ENCODE data around the gene SMYD3. TPM values are rescaled to one million over a fixed set of nuclear protein-coding genes. Genes with fewer than 3 reads are reported as not detected.

Gene SMYD3
- total and polyA plus RNA-seq, 9 donors = 8.0 to 13.9 (median 9.6) TPM

DNA sequence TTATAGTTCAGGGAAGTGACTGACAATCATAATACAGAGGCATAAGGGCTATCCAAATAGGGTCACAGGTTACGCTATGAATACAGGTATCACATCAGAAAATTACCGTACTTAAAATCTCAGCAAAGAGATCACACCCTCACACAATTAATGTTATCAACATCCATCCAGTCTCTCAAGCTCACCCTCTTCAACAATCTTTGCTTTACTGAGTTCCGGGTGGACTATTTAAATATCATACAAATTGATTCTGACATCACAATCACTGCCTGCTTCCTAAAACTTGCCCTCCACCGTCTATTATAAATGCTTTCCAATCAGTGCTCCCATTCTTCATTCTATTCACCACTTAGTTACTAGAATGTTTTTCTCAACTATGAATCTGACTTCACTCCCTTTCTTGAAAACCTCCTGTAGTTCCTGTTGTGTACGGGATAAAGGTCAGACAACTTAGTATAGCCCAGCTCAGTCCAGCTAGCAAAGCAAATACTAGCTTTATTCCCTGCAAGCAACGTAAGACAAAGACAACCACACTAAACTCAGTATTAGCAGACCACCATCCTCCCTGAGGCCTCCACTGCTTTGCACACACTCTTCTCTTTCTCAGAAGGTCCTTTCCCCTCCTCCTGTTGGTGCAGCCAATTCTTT is 398.7 kb downstream of the SMYD3 start:
- Histone ChIP-seq H3K4me1 (ENCODE audit: control insufficient read depth, insufficient read depth, low read length) (peaks cover 3% of the 10 kb centered on the region), H3K27ac (ENCODE audit: low read length) (no peak overlapping the region), H3K36me3 (ENCODE audit: control insufficient read depth, insufficient read depth, low read length) (no peaks in the 10 kb centered on the region), H3K4me3 (ENCODE audit: low read length) (no peak overlapping the region), H3K27me3 (ENCODE audit: control insufficient read depth, insufficient read depth, low read length) (no peaks in the 10 kb centered on the region), H3K9me3 (replicated peaks; ENCODE audit: control insufficient read depth, low read depth, low read length) (no peaks in the 10 kb centered on the region)
- 79% methylated on average over 4 of the region's 6 CpGs for WGBS (ENCODE audit: insufficient coverage)
- no peak for DNase-seq

DNA sequence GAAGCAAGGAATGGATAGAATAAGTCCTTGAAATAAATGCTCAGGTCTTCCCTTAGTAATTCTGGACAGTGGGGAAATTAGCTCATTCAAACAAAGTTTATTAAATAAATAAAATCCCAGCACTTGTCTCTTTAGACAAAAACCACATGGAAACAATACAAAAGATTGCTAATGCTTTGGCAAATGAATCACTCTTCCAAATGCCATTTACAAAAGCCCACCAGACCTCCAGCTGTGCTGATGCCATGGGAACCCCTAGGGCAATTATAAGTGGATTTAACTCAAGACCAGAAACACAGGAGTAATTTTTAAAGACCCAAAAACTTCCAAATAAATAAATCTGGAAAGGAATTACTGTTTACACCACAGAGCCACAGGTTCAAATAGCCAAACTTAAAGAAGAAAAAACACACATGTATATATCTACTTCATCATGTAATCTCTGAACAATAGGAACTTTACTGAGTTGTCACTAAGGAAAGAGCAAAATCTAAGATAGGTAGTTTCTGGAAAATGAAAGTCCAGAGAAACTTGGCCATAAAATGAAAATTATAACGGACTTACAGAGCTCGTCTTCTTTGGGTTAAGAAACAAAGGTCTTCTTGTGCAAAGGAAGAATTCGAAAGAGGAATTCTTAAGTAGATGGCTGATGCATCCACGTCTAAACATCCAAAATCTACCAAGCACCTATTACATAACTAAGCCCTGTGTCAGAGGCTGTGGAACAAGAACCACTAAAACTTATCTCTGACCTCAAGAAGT is 399.4 kb downstream of the SMYD3 start:
- no CpG with 5 or more reads among the region's 4 CpGs for WGBS (ENCODE audit: insufficient coverage)
- H3K4me3 ChIP-seq (ENCODE audit: low read length) = no peak overlapping the region
- no peak overlapping the region for H3K27ac ChIP-seq (ENCODE audit: low read length)
- DNase-seq = no peak
- peaks cover 3% of the 10 kb centered on the region for H3K4me1 ChIP-seq (ENCODE audit: control insufficient read depth, insufficient read depth, low read length)
- no peaks in the 10 kb centered on the region for H3K36me3 ChIP-seq (ENCODE audit: control insufficient read depth, insufficient read depth, low read length)
- no peaks in the 10 kb centered on the region for H3K27me3 ChIP-seq (ENCODE audit: control insufficient read depth, insufficient read depth, low read length)
- H3K9me3 ChIP-seq (replicated peaks; ENCODE audit: control insufficient read depth, low read depth, low read length) = no peaks in the 10 kb centered on the region

GRCh38 chr1:246106342-246106763 is 400.7 kb downstream of the SMYD3 start:
- Histone ChIP-seq H3K9me3 (replicated peaks; ENCODE audit: control insufficient read depth, low read depth, low read length) (no peaks in the 10 kb centered on the region), H3K4me3 (ENCODE audit: low read length) (no peak overlapping the region), H3K27ac (ENCODE audit: low read length) (no peak overlapping the region), H3K36me3 (ENCODE audit: control insufficient read depth, insufficient read depth, low read length) (no peaks in the 10 kb centered on the region), H3K27me3 (ENCODE audit: control insufficient read depth, insufficient read depth, low read length) (no peaks in the 10 kb centered on the region), H3K4me1 (ENCODE audit: control insufficient read depth, insufficient read depth, low read length) (peaks cover 3% of the 10 kb centered on the region)
- no peak for DNase-seq
- 90% methylated on average over 2 of the region's 5 CpGs for WGBS (ENCODE audit: insufficient coverage)

DNA sequence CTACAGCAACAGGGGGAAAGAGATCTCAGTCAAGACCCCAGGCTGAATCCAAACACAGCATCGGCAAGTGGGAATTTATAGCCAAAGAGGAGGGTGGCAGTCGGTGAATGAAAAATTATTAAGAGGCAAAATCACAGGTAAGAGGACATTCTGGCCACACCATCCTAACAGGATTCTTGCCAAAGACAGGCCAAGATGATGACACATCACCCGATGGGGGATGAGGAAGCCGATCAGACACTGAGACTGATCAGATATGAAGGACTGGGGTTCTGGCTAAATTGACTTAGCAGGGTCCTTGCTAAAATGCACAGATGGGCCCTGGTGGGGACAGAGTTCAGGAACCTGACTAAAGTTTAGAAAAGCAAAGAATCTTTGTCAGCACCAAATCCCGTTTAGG is 402.2 kb downstream of the SMYD3 start:
- 49% methylated on average over 2 of the region's 5 CpGs for WGBS (ENCODE audit: insufficient coverage)
- DNase-seq = no peak
- Histone ChIP-seq H3K27ac (ENCODE audit: low read length) (no peak overlapping the region), H3K9me3 (replicated peaks; ENCODE audit: control insufficient read depth, low read depth, low read length) (no peaks in the 10 kb centered on the region), H3K4me1 (ENCODE audit: control insufficient read depth, insufficient read depth, low read length) (peaks cover 3% of the 10 kb centered on the region), H3K4me3 (ENCODE audit: low read length) (no peak overlapping the region), H3K36me3 (ENCODE audit: control insufficient read depth, insufficient read depth, low read length) (no peaks in the 10 kb centered on the region), H3K27me3 (ENCODE audit: control insufficient read depth, insufficient read depth, low read length) (no peaks in the 10 kb centered on the region)

GRCh38 chr1:246099570-246099969 is 407.5 kb downstream of the SMYD3 start:
- Histone ChIP-seq H3K4me1 (ENCODE audit: control insufficient read depth, insufficient read depth, low read length) (no peaks in the 10 kb centered on the region), H3K9me3 (replicated peaks; ENCODE audit: control insufficient read depth, low read depth, low read length) (no peaks in the 10 kb centered on the region), H3K4me3 (ENCODE audit: low read length) (no peak overlapping the region), H3K27me3 (ENCODE audit: control insufficient read depth, insufficient read depth, low read length) (no peaks in the 10 kb centered on the region), H3K36me3 (ENCODE audit: control insufficient read depth, insufficient read depth, low read length) (no peaks in the 10 kb centered on the region), H3K27ac (ENCODE audit: low read length) (no peak overlapping the region)
- WGBS (ENCODE audit: insufficient coverage) = no CpG with 5 or more reads among the region's 3 CpGs
- peak; percentile 11 for DNase-seq

GRCh38 chr1:246096356-246096755 is 410.7 kb downstream of the SMYD3 start:
- no peak overlapping the region for H3K4me3 ChIP-seq (ENCODE audit: low read length)
- H3K27me3 ChIP-seq (ENCODE audit: control insufficient read depth, insufficient read depth, low read length) = no peaks in the 10 kb centered on the region
- WGBS (ENCODE audit: insufficient coverage) = 100% methylated on average over 1 of the region's 5 CpGs
- no peak for DNase-seq
- H3K27ac ChIP-seq (ENCODE audit: low read length) = no peak overlapping the region
- H3K9me3 ChIP-seq (replicated peaks; ENCODE audit: control insufficient read depth, low read depth, low read length) = no peaks in the 10 kb centered on the region
- H3K36me3 ChIP-seq (ENCODE audit: control insufficient read depth, insufficient read depth, low read length) = no peaks in the 10 kb centered on the region
- H3K4me1 ChIP-seq (ENCODE audit: control insufficient read depth, insufficient read depth, low read length) = no peaks in the 10 kb centered on the region

DNA sequence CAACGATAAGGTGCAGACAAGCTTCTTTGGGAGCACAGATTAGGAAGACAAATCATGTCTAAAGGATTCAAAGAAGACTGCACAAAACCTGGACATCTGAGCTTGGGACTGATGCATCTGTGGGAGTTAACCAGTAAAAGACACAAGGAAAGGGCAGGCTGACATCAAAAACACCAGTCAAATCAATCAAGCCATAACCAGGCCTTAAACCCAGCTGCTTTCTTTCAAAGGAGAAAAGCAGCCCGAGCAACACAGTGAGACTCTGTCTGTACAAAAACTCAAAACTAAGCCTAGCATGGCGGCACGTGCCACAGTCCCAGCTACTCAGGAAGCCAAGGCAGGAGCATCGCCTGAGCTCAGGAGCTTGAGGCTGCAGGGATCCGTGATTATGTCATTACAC is 411.6 kb downstream of the SMYD3 start:
- H3K27me3 ChIP-seq (ENCODE audit: control insufficient read depth, insufficient read depth, low read length) = no peaks in the 10 kb centered on the region
- no peak overlapping the region for H3K27ac ChIP-seq (ENCODE audit: low read length)
- no peaks in the 10 kb centered on the region for H3K9me3 ChIP-seq (replicated peaks; ENCODE audit: control insufficient read depth, low read depth, low read length)
- no peak for DNase-seq
- H3K4me1 ChIP-seq (ENCODE audit: control insufficient read depth, insufficient read depth, low read length) = no peaks in the 10 kb centered on the region
- H3K4me3 ChIP-seq (ENCODE audit: low read length) = no peak overlapping the region
- WGBS (ENCODE audit: insufficient coverage) = 58% methylated on average over 4 of the region's 6 CpGs
- H3K36me3 ChIP-seq (ENCODE audit: control insufficient read depth, insufficient read depth, low read length) = no peaks in the 10 kb centered on the region

DNA sequence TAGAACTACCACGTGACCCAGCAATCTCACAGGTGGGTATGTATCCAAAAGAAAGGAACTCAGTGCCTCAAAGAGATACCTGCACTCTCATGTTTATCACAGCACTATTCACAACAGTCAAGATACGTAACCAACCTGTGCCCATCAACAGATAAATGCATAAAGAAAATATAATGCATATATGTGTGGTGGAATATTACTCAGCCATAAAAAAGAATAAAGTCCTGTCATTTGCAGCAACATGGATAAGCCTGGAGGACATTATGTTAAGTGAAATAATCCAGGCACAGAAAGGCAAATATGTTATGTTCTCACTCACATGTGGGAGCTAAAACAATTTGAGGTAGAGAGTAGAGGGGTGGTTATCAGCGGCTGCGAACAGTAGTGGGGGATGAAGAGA is 413.8 kb downstream of the SMYD3 start:
- no peak for DNase-seq
- no peaks in the 10 kb centered on the region for H3K4me1 ChIP-seq (ENCODE audit: control insufficient read depth, insufficient read depth, low read length)
- no peaks in the 10 kb centered on the region for H3K27me3 ChIP-seq (ENCODE audit: control insufficient read depth, insufficient read depth, low read length)
- no peaks in the 10 kb centered on the region for H3K36me3 ChIP-seq (ENCODE audit: control insufficient read depth, insufficient read depth, low read length)
- no peaks in the 10 kb centered on the region for H3K9me3 ChIP-seq (replicated peaks; ENCODE audit: control insufficient read depth, low read depth, low read length)
- no peak overlapping the region for H3K27ac ChIP-seq (ENCODE audit: low read length)
- no CpG with 5 or more reads among the region's 4 CpGs for WGBS (ENCODE audit: insufficient coverage)
- no peak overlapping the region for H3K4me3 ChIP-seq (ENCODE audit: low read length)

- no peaks in the 10 kb centered on the region for H3K27me3 ChIP-seq (ENCODE audit: control insufficient read depth, insufficient read depth, low read length)
- H3K9me3 ChIP-seq (replicated peaks; ENCODE audit: control insufficient read depth, low read depth, low read length) = no peaks in the 10 kb centered on the region
- WGBS (ENCODE audit: insufficient coverage) = 80% methylated on average over 1 of the region's 4 CpGs
Measured at GRCh38 chr1:246092136-246092535, 414.9 kb downstream of the SMYD3 start.

GRCh38 chr1:246091477-246091876 is 415.6 kb downstream of the SMYD3 start:
- no peaks in the 10 kb centered on the region for H3K27me3 ChIP-seq (ENCODE audit: control insufficient read depth, insufficient read depth, low read length)
- no CpG with 5 or more reads among the region's 4 CpGs for WGBS (ENCODE audit: insufficient coverage)
- no peaks in the 10 kb centered on the region for H3K9me3 ChIP-seq (replicated peaks; ENCODE audit: control insufficient read depth, low read depth, low read length)
- H3K36me3 ChIP-seq (ENCODE audit: control insufficient read depth, insufficient read depth, low read length) = no peaks in the 10 kb centered on the region
- H3K4me1 ChIP-seq (ENCODE audit: control insufficient read depth, insufficient read depth, low read length) = no peaks in the 10 kb centered on the region
- no peak overlapping the region for H3K4me3 ChIP-seq (ENCODE audit: low read length)
- no peak overlapping the region for H3K27ac ChIP-seq (ENCODE audit: low read length)
- DNase-seq = no peak

More at GRCh38 chr1:246092136-246092535, 414.9 kb downstream of the SMYD3 start:
- no peak overlapping the region for H3K4me3 ChIP-seq (ENCODE audit: low read length)
- no peak overlapping the region for H3K27ac ChIP-seq (ENCODE audit: low read length)
- H3K4me1 ChIP-seq (ENCODE audit: control insufficient read depth, insufficient read depth, low read length) = no peaks in the 10 kb centered on the region
- DNase-seq = no peak
- no peaks in the 10 kb centered on the region for H3K36me3 ChIP-seq (ENCODE audit: control insufficient read depth, insufficient read depth, low read length)
